Neural progenitor cell (in vitro differentiated cells): ENCODE data around the gene SOD2.

ENCODE experiments used
- CTCF ChIP-seq: fragments of 200-600 bp; sonication (generic); IDR thresholded peaks from 2 replicates; pipeline ENCODE4 v1.5.1; 2017; ENCODE audit warnings: antibody characterized with exemption, mild to moderate bottlenecking
- EZH2 ChIP-seq: fragments of 200-600 bp; sonication (generic); IDR thresholded peaks from 2 replicates; pipeline ENCODE4 v1.6.1; 2017; ENCODE audit warnings: antibody characterized with exemption, mild to moderate bottlenecking, moderate library complexity
- EZH2phosphoT487 ChIP-seq: fragments of 200-600 bp; sonication (generic); IDR thresholded peaks from 2 replicates; pipeline ENCODE4 v1.6.1; 2017; ENCODE audit warnings: antibody characterized with exemption

GRCh38 chr6:159722655-159723054 is 29.6 kb upstream of the SOD2 start:
- no peak for TF ChIP-seq CTCF
- no peak for TF ChIP-seq EZH2phosphoT487
- TF ChIP-seq EZH2, result no peak
